ENCODE measurements around the gene VAPA.

The VAPA gene

GRCh38 chr18:10003281-10003680 is 89.5 kb downstream of the VAPA start:
- no peak for DNase-seq (ENCODE audit: low read depth)

- no peak for DNase-seq (ENCODE audit: low read depth)
These were observed 90.0 kb downstream of the VAPA start for GRCh38 chr18:10003866-10004265.

GRCh38 chr18:10006311-10006893 is 92.6 kb downstream of the VAPA start:
- no peak for DNase-seq (ENCODE audit: low read depth)

- DNase-seq (ENCODE audit: low read depth), result no peak
These were observed 94.3 kb downstream of the VAPA start for GRCh38 chr18:10008006-10008647.
